ENCODE results near the gene MED13L. TPM values are rescaled to one million over a fixed set of nuclear protein-coding genes. Genes with fewer than 3 reads are reported as not detected.

MED13L gene
- polyA plus RNA-seq, 1 of the 3 experiments (the other 2 are of a cell fraction) = 17.1 TPM

DNA sequence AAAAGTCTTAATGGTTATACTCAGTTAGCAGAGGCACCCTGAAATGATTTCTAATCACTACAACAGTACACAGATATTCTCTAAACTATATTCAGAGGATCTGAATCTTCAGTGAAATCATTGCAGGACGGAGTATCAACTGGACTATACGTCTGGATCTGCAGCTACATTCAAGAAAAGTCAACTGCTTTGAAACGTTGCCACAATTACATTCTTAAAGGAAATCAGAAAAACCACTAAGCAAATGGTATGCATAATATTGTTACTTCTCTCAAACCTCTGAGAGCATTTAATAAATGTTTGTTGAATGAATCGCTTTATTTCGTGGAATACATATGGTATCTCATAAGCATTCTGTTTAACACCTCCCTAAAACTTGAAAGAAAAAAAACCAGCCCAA is 67.4 kb downstream of the MED13L start:
- H2AFZ ChIP-seq (ENCODE audit: low read depth) = no peak overlapping the region
- ChIA-PET CTCF (interaction anchor here (0.8 kb wide), 1 partner anchor 212 kb away, joined by 3 read pairs; no protein-coding TSS in a partner anchor), POLR2A (no interaction called here)
- peaks cover 0 to 9% of the 10 kb centered on the region in 2 experiments; a peak in 3 of 4 replicates for H3K4me1 ChIP-seq (ENCODE audit: control insufficient read depth in 1 of 2, insufficient read depth in 2 of 2, low read depth in 1 of 2, low read length in 1 of 2)
- no peak overlapping the region for H3K9ac ChIP-seq
- WGBS (ENCODE audit: low lambda C conversion rate) = 85% methylated on average over 5 of the region's 5 CpGs
- no peaks in the 10 kb centered on the region for H3K9me3 ChIP-seq
- H4K20me1 ChIP-seq (ENCODE audit: insufficient read depth) = peaks cover 98% of the 10 kb centered on the region
- no peak overlapping the region for H3K27ac ChIP-seq (ENCODE audit: low read depth in 2 of 2, low read length in 1 of 2)
- peaks cover 100% of the 10 kb centered on the region for H3K79me2 ChIP-seq (ENCODE audit: insufficient read depth)
- no peak for DNase-seq
- no peaks in the 10 kb centered on the region for H3K36me3 ChIP-seq (replicated peaks in 1 of 2; ENCODE audit: control insufficient read depth in 1 of 2, insufficient read depth in 2 of 2, low read length in 1 of 2)
- no peak overlapping the region for H3K4me3 ChIP-seq (ENCODE audit: low read depth in 2 of 2, low read length in 1 of 2)
- H3K4me2 ChIP-seq = no peak overlapping the region
- TF ChIP-seq TAF1 (IDR thresholded peaks at IDR 0.05; ENCODE audit: borderline replicate concordance, low read depth, low read length) = no peak
- TF ChIP-seq, protein P1, sequence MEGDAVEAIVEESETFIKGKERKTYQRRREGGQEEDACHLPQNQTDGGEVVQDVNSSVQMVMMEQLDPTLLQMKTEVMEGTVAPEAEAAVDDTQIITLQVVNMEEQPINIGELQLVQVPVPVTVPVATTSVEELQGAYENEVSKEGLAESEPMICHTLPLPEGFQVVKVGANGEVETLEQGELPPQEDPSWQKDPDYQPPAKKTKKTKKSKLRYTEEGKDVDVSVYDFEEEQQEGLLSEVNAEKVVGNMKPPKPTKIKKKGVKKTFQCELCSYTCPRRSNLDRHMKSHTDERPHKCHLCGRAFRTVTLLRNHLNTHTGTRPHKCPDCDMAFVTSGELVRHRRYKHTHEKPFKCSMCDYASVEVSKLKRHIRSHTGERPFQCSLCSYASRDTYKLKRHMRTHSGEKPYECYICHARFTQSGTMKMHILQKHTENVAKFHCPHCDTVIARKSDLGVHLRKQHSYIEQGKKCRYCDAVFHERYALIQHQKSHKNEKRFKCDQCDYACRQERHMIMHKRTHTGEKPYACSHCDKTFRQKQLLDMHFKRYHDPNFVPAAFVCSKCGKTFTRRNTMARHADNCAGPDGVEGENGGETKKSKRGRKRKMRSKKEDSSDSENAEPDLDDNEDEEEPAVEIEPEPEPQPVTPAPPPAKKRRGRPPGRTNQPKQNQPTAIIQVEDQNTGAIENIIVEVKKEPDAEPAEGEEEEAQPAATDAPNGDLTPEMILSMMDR (IDR thresholded peaks at IDR 0.05) = no peak
- H3K27me3 ChIP-seq (ENCODE audit: insufficient read depth) = no peaks in the 10 kb centered on the region
- H3F3A ChIP-seq (replicated peaks; ENCODE audit: insufficient read depth) = no peaks in the 10 kb centered on the region
- H3K9me2 ChIP-seq = no peaks in the 10 kb centered on the region

- peaks cover 100% of the 10 kb centered on the region for H3K79me2 ChIP-seq (ENCODE audit: insufficient read depth)
- H3K9me2 ChIP-seq = no peaks in the 10 kb centered on the region
- WGBS (ENCODE audit: low lambda C conversion rate) = 98% methylated on average over 2 of the region's 2 CpGs
- CTCF ChIA-PET = no interaction called here
- H3K4me3 ChIP-seq (ENCODE audit: low read depth in 2 of 2, low read length in 1 of 2) = no peak overlapping the region
- peaks cover 98% of the 10 kb centered on the region for H4K20me1 ChIP-seq (ENCODE audit: insufficient read depth)
- H3K9ac ChIP-seq = no peak overlapping the region
- H3K27ac ChIP-seq (ENCODE audit: low read depth in 2 of 2, low read length in 1 of 2) = no peak overlapping the region
- POLR2A ChIA-PET = no interaction called here
- no peaks in the 10 kb centered on the region for H3K27me3 ChIP-seq (ENCODE audit: insufficient read depth)
- H3K9me3 ChIP-seq = no peaks in the 10 kb centered on the region
- H3F3A ChIP-seq (replicated peaks; ENCODE audit: insufficient read depth) = peaks cover 2% of the 10 kb centered on the region
- DNase-seq = no peak
- H3K36me3 ChIP-seq (replicated peaks in 1 of 2; ENCODE audit: control insufficient read depth in 1 of 2, insufficient read depth in 2 of 2, low read length in 1 of 2) = peaks cover 0 to 3% of the 10 kb centered on the region in 2 experiments
- TF ChIP-seq YY1 (IDR thresholded peaks at IDR 0.05; ENCODE audit: low read depth) (no peak), NRF1 (IDR thresholded peaks at IDR 0.05; ENCODE audit: low read depth, low read length) (no peak), FOSL2 (IDR thresholded peaks at IDR 0.05; ENCODE audit: borderline replicate concordance, low read depth) (no peak), PBX3 (IDR thresholded peaks at IDR 0.05) (no peak), RFX5 (IDR thresholded peaks at IDR 0.05; ENCODE audit: low read length) (no peak), MXI1 (IDR thresholded peaks at IDR 0.05; ENCODE audit: low read depth, low read length) (no peak), CHD2 (IDR thresholded peaks at IDR 0.05; ENCODE audit: low read length, partially characterized antibody) (no peak), TEAD4 (IDR thresholded peaks at IDR 0.05; ENCODE audit: borderline replicate concordance, insufficient read depth) (no peak)
- TF ChIP-seq, protein P2, sequence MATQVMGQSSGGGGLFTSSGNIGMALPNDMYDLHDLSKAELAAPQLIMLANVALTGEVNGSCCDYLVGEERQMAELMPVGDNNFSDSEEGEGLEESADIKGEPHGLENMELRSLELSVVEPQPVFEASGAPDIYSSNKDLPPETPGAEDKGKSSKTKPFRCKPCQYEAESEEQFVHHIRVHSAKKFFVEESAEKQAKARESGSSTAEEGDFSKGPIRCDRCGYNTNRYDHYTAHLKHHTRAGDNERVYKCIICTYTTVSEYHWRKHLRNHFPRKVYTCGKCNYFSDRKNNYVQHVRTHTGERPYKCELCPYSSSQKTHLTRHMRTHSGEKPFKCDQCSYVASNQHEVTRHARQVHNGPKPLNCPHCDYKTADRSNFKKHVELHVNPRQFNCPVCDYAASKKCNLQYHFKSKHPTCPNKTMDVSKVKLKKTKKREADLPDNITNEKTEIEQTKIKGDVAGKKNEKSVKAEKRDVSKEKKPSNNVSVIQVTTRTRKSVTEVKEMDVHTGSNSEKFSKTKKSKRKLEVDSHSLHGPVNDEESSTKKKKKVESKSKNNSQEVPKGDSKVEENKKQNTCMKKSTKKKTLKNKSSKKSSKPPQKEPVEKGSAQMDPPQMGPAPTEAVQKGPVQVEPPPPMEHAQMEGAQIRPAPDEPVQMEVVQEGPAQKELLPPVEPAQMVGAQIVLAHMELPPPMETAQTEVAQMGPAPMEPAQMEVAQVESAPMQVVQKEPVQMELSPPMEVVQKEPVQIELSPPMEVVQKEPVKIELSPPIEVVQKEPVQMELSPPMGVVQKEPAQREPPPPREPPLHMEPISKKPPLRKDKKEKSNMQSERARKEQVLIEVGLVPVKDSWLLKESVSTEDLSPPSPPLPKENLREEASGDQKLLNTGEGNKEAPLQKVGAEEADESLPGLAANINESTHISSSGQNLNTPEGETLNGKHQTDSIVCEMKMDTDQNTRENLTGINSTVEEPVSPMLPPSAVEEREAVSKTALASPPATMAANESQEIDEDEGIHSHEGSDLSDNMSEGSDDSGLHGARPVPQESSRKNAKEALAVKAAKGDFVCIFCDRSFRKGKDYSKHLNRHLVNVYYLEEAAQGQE (IDR thresholded peaks at IDR 0.05; ENCODE audit: low read depth, low read length) = no peak
- no peak overlapping the region for H3K4me2 ChIP-seq
- peaks cover 0 to 9% of the 10 kb centered on the region in 2 experiments; a peak in 3 of 4 replicates for H3K4me1 ChIP-seq (ENCODE audit: control insufficient read depth in 1 of 2, insufficient read depth in 2 of 2, low read depth in 1 of 2, low read length in 1 of 2)
- no peak overlapping the region for H2AFZ ChIP-seq (ENCODE audit: low read depth)
Observed at GRCh38 chr12:116209503-116209902, 68.0 kb downstream of the MED13L start.

All from SK-N-SH (cell line).